ENCODE measurements around the gene STK4.

The STK4 gene

DNA sequence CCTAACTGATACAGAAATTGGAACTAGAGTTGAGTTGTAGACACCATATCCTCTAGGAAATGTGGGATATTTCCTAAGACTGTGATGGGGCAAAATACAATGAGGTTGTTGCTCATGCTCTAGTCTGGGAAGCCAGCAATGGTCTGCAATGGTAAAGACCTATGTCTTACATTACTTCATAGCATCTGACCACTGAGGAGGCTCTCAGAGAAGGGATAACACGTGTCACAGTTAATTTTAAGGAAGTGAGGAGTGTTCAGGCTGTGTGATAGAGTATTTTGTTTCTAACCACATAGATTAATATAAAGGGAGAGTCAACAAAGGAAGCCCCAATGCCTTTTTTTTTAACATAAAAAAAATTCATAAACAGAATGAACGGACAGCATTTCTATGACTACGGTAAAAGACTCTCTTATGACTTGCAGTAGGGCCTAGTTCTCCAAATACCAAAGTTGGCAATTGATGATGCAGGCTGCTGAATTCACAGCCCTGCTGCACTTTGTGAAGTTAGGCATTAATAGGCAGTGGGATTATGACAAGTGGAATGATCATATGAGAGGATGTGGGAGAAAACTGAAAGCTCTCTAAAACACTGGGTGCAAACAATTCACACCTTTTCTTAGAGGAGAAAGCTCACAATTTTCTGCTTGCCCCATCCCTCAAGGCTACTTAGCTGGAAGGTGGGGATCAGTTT is 120.9 kb downstream of the STK4 start:
- no peak for DNase-seq (ENCODE audit: low read depth)

DNA sequence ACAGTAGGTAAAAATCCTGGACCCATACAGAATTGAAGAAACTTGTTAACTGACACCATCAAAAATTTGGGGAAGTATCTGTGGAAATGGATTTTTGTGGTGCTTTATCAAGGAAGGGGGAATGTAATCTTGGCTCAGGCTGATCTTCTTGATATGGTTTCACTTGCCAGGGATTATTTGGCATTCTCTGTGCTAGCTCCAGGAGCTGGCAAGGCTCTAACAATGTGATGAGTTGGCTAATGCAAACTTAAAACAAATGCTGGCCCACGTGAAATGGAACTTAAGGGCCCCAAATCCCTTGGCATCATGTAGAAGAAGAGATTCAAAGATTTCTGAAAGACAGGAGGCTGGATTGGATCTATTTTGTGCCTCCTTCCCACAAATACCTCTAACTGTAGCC is 121.5 kb downstream of the STK4 start:
- no peak for DNase-seq (ENCODE audit: low read depth)

DNA sequence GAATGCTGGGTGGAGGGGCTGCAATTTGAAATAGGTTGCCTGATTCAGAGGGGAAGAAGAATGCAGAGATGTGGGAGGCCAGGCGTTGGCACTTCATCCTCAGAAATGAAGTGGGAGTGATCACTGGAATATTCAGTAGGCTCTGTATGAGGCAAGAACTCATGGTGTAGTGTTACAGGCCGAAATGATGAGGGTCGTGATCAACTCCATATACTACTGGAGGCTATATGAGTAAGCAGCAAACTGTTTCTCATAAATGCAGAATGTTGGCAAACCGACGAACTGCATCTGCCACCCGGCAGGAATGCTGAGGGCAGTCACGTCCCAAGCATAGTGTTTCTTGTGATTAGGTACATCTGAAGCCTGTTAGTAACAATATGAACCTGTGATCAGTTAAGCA is 121.9 kb downstream of the STK4 start:
- DNase-seq (ENCODE audit: low read depth), result no peak

DNA sequence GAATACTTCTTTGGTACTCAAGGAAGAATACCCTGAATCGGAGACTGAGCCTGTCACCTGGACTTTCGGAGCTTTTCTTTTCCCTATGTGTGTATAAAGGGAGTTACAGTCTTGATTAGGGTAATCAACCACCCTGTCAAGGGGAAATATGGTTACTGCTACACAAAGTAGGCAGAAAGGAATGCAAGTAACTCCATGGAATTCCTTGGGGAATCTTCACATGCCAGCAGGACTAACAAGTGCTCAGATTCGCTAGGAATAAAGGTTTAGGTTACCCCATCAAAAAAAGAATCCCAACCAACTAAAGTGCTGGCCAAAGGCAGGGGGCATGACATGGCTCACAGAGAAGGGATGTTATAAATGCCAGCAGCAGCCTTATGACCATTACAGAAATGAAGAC is 124.2 kb downstream of the STK4 start:
- DNase-seq (ENCODE audit: low read depth), result no peak

DNA sequence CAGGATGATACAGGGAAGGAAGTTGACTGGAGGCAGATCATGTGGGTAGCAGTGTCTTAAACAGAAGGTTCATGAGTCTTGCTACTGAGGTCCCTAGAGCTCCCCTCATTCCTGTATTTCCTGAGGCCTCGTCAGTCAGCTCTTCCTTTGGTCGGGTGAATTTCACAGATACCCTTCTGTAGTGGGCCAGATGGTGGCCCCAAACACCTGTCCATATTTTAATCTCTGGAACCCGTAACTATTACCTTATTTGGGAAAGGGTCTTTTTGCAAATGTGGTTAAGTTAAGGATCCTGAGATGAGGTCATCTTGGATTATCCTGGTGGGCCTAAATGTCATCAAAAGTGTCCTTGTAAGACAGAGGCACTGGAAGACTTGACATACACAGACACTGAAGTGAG is 125.1 kb downstream of the STK4 start:
- DNase-seq (ENCODE audit: low read depth), result no peak

DNA sequence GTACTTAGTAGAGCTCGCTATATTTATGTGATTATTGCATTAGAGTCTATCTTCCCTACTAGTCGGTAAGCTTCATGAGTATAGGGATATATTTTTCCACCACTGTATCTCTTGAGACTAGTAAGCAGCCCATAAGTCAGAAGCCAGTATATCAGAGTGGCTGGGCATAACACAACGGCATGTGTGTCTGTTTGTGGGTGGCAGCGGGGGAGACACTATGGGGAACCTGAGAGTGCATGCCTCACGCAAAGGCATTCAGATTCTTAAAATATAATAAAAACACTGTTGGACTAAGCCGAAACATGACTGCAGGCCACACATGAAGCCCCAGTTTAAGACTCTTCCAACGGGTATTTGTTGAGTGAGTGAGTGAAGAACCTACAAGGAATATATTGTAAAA is 126.6 kb downstream of the STK4 start:
- no peak for DNase-seq (ENCODE audit: low read depth)

DNA sequence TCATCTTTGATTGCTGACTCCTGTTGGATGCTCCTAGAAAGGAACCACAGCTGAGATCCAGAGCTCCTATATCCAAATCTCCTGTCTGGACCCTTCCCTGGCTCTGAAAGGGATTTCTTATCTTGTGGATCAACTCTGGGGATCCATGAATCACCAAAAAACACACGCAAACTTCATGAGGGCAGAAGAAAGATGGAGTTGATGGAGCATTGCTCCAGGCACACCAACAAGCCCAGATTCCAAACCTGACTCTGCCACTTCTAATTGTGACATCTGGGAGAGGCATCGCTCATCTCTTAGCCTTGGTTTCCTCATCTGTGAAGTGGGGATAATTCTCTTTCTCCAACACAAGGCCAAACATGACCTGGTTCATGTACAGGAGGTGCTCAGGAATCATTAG is 127.9 kb downstream of the STK4 start:
- no peak for DNase-seq (ENCODE audit: low read depth)

DNA sequence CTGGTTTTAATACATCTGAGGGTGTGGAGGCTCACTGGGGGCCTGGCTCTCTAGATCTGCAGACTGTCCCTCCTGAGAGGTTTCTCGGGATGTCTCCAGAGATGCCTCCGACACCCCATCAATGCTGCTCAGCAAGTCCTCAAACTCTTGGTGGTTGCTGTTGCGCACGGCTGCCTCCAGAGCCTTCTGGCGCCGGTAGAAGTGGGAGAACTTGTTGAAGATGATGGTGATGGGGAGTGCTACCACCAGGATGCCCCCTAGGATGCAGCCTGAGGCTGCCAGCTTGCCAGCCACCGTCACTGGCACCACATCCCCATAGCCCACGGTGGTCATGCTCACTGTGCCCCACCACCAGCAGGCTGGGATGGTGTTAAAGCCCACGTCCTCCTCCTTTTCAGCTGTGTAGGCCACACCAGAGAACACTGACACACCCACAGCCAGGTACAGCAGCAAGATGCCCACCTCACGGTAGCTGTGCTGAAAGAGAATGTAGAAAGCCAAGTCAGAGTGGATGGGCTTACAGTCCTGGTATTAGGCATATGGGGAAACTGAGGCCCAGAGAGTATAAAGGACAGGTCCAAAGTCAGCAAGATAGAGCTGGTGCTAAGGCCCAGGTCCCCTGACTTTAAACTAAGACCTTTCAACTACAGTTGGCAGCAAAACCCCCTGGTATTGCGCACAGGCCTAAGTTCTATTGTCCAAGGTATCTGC is 128.7 kb downstream of the STK4 start:
- no peak for DNase-seq (ENCODE audit: low read depth)

DNA sequence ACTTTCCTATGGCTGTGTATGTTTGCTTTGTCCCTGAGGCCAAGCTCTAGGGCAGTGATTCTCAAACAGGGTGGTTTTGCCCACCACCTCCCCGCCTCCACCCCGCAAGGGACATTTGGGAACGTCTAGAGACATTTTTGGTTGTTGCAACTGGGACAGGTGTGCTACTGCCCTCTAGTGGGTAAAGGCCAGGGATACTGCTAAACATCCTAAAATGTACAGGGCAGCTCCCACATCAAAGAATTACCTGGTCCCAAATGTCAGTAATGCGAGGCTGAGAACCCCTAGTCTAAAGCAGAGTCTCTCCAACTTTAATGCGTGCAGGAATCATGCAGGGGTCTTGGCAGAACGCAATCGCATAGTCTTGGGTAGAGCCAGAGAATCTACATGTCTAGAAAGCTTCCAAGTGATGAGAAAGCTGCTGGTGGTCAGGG is 129.5 kb downstream of the STK4 start:
- peak; percentile 23 for DNase-seq (ENCODE audit: low read depth)

DNA sequence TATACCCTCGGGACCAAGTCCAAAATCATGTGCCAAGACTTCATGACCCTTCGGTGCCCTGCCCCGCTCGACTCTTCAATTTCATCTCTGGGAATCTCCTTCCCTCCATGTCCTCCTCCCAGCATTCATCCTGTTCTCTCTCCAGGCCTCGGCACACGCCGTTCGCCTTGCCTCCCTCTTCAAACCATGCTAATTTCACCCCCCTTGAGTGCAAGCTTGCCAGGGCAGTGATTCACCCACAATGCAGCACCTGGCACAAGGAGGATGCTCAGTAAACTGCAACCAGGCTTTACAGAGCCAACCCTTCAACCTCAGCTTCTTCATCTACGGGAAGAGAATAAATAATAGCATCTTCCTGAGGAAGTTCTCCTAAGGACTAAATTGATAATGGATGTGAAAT is 130.5 kb downstream of the STK4 start:
- DNase-seq (ENCODE audit: low read depth), result no peak

DNA sequence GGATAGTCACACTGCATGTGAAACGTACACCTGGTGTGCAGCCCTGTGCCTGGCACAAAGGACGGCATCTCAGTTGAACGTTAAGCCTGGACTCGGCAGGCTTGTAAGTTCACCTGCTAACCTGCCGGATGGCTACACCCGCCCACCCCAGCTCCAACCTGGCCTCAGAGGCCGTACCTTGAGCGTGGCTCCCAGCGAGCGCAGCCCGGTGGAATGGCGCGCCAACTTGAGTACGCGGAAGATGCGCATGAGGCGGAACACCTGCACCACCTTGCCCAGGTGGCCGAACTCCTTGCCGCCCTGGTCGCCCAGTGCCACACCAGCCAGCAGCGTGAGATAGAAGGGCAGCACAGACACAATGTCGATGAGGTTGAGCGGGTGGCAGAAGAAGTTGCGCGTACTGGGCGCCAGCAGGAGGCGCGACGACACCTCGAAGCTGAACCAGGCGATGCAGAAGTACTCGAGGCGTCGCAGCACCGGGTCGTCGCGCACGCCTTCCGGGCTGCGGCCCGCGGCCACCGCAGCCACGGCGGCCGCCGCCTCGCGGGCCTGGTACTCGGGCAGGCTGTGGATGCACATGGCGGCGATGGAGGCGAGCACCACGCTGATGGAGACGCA is 131.3 kb downstream of the STK4 start:
- DNase-seq (ENCODE audit: low read depth), result peak; percentile 20

DNA sequence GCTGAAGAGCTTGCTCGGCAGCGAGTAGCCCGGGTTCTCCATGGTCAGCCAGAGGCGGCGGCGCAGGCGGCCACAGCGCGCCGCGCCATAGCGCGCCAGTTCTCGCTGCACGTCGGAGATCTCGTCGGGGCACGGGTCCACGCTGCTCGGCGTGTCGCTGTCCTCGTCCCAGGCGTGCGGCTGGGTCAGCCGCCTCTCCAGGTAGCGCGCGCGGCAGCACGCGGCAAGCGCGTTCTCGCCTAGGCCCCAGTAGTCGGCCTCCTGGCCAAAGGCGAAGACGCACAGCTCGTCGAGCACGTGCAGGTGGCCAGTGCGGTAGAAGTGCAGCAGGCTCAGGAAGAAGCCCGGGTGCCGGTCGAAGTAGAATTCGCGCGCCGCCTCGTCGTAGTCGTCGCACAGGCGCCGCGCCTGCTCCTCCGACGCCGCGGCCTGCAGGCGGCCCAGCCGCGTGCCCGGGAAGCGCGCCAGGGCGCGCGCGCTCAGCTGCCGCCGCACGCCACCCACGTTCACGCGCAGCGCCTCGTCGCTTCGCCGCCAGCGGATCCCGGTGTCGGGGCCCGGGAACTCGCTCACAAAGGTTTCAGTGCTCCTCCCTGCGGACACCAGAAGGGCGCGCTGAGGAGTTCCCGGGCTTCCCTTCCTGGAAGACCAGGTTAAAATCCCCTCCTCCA is 131.9 kb downstream of the STK4 start:
- DNase-seq (ENCODE audit: low read depth), result no peak

DNA sequence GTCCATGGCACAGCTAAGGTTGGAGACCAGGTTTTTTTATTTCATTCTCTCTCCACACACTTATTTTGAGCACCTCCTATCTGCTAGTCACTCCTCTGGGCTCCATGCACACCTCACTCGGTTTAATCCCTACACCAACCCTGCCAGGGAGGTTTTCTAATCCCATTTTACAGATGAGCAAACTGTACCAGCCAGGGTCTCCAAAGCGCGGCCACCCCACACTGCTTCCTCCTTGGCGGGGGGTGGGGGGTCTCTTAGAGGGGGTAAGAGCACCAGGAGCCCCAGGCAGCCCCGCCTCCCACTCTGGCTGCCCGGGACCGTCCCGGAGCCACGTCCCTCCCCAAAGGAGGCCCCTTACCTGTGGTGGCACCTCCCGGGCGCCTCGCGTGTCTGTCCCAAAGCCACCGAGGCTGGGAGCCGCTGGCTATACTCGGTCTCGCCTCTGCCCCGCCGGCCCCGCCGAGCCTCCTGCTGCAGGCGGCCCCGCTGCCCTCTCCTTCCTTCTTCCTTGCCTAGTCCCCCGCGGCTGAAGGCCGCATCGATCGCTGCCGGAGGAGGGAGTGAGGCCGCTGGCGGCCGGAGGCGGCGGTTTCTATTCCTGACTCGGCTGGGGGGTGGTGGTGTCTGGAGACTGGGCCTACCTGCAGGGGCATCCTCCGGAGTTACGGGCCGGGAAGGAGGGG is 134.4 kb downstream of the STK4 start, which contains the start of gene KCNS1:
Gene KCNS1, minus strand, starts transcription at position 565 of the 683 bp plus-strand sequence. CDS start 1,891 bp downstream, outside the sequence.
- DNase-seq (ENCODE audit: low read depth), result no peak

DNA sequence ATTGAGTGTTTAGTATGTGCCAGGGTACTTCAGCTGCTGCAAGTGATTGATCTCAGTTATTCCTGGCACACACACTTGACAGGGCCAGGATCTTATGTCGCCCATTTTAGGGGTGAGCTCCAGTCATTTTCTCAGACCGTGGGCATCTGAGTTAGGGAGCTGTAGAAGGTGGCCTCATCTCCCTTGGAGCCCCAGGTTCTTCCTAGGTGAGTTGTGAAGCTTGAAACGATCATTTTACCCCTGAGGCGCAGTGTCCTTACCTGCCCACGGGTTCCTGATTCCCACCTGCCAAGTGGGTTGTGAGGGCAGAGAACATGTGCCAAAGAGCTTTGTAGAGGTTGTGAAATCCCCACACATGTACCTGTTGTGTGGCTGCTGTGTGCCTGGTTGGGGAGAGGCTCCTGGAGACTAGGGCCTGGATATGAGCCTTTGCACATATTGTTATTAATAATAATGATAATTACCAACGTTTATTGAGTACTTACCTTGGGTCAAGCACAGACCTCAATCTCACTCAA is 135.1 kb downstream of the STK4 start:
- DNase-seq (ENCODE audit: low read depth), result no peak

DNA sequence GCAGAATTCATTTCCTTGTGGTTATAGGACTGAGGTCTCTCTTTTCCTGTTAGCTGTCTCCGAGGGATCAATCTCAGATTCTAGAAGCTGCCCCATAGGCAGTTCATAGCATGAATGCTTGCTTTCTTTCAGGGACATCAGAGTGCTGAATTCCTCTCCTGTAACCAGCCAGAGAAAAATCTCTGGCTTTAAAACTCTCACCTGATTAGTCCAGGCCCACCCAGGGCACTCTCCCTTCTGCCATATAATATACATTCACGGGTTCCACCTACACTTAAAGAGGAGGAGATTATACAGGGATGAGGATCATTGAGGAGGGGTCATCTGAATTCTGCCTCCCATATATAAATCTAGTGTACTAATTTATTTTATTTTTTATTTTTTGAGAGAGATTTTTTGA is 136.8 kb downstream of the STK4 start:
- no peak for DNase-seq (ENCODE audit: low read depth)

DNA sequence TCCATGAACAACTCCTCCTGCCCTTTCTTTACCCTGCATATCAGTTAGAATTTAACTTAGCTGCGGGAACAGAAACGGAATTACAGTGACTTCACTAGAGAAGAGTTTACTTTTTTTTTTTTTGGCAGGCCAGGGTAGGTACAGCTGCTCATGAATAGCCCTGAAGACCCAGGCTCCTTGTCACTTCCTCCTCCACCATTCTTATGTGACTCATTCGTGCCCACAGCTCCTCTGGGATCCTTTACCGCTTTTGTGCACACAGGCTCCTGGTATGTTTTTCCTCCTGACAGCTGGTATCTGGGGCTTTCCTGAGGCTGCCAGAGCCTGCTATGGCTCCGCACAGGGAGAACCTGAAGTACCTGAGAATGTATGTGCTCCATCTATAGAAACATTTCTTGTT is 138.5 kb downstream of the STK4 start:
- DNase-seq (ENCODE audit: low read depth), result no peak

DNA sequence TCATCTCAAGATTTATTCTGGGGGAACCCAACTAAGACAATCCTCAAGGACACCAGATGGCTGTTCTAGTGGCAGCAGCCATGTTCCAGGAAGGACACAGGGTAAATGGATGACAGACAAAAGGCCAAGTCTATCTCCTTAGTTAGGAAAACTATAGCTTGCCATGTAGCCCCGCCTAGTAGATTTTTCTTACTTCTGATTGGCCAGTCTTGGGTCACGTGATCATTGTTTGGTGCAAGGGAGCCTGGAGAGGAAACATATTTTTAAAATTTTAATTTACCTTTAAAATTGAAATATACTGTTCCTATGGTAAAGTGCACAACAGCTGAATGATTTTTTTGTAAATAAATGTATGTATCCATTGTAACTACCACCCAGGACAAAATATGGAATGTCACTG is 139.0 kb downstream of the STK4 start:
- no peak for DNase-seq (ENCODE audit: low read depth)

DNA sequence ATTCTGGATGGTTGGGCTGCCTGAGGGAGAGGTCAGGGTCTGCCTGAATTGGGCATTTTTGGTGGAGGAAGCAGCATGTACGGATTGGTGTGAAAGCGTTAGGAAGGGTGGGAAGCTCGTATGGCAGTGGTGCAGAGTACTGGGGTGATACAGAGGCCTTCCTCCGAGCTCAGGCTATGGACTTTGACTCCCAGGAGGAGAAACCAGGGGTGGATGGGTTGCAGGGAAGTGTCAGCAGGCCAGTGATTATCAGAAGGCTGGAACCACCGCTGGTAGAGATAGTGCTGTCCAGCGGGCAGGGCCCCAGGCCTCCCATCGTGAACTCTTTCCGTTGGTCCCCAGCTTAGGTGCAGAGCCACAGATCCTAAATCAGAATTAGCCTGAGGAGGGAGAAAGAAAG is 143.3 kb downstream of the STK4 start:
- DNase-seq (ENCODE audit: low read depth), result no peak

DNA sequence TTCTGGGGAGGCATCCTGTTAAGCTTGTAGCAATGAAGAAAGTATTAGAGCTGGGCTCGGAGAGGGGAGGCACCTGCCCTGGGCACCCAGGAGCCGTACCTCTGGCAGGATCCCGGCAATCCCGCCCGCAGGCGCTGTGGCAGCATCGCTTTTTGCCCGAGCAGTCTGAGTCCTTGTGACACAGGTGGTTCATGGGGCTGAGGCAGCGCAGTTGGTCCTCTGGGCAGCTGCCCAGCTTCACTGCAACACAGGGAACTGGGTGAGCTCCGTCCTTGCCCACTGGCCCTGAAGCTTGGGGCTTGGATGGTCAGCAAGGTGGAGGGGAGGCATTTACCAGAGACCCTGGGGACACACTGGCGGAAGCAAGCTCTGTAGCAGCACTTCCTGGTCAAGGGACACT is 144.0 kb downstream of the STK4 start:
- DNase-seq (ENCODE audit: low read depth), result no peak

DNA sequence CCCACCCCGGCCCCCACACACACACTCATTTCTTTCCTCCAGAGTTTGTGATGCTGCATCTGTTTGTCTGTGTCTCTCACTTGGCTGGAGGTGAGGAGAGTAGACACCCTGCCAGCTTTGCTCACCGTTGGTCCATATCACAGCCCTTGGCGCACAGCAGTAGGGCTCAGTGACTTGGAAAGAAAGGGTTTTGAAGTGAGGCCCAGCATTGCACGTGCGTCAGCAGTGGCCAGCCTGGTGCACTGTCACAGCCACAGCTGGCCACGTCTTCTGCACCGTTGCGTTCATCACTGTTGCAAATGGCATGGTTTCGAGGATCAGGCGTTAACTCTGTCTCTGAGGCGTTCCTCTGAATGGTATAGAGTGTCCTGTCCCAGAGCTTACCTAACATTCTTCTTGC is 145.0 kb downstream of the STK4 start:
- DNase-seq (ENCODE audit: low read depth), result no peak

DNA sequence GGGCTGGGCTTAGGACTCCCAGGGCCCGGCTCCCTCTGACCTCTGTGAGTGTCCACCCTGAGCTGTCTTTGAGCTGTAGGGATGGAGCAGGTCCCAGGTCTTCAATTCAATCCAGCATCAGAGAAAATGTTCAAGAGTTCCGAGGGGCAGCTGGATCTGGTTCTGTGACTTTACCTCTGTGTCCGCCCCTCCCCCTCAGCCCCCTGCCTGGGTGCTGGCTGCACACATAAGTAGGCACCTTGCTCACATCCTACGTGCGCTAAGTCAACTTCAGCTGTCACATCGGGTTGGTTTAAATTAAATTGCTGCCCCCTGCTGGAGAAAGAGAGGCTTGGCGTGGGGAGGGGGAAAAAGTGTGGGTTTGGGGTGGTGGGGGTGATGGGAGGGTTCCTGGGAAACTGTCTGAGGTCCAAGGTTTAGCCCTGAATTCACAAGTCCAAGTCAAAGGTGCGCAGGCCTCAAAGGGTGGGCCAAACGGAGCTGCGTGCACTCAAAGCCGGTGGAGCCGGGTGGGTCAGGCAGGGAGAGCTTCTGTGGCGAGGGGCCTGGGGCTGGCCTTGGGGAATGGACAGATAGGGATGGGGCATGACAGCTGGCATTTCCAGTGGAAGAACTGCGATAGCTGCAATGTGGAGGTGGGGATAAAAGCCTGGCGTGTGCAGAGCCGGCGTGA is 145.6 kb downstream of the STK4 start:
- no peak for DNase-seq (ENCODE audit: low read depth)

All from stimulated activated CD8-positive, alpha-beta memory T cell treated with anti-CD3 and anti-CD28 coated beads, Interleukin-4, amount 100 ng/mL, for 24 hours (primary cell).